Stimulated activated CD8-positive, alpha-beta memory T cell treated with anti-CD3 and anti-CD28 coated beads, Interleukin-12 subunit alpha, Interleukin-12 subunit beta, amount 100 ng/mL, for 24 hours (primary cell): ENCODE data around the gene RGS10.

Experiments used
- DNase-seq: peaks from one replicate; pipeline ENCODE4 v3.0.0-alpha.2; 2020; ENCODE audit errors: extremely low read depth

The RGS10 gene

GRCh38 chr10:119497243-119497642 is 45.3 kb downstream of the RGS10 start:
- no peak for DNase-seq

- no peak for DNase-seq
These were observed 46.2 kb downstream of the RGS10 start for GRCh38 chr10:119496273-119496672.

- DNase-seq, result no peak
These were observed 47.0 kb downstream of the RGS10 start for GRCh38 chr10:119495545-119495944.

- no peak for DNase-seq
These were observed 47.5 kb downstream of the RGS10 start for GRCh38 chr10:119495021-119495505.

GRCh38 chr10:119494236-119495020 is 48.1 kb downstream of the RGS10 start:
- no peak for DNase-seq

- no peak for DNase-seq
These were observed 49.4 kb downstream of the RGS10 start for GRCh38 chr10:119493155-119493554.

- no peak for DNase-seq
These were observed 50.4 kb downstream of the RGS10 start for GRCh38 chr10:119491966-119492757.

GRCh38 chr10:119489991-119490326 is 52.6 kb downstream of the RGS10 start:
- DNase-seq, result no peak

GRCh38 chr10:119488675-119489074 is 53.8 kb downstream of the RGS10 start:
- DNase-seq, result no peak

- DNase-seq, result no peak
These were observed 58.7 kb downstream of the RGS10 start for GRCh38 chr10:119483839-119484238.

GRCh38 chr10:119483001-119483400 is 59.5 kb downstream of the RGS10 start:
- no peak for DNase-seq

GRCh38 chr10:119481781-119482426 is 60.6 kb downstream of the RGS10 start:
- DNase-seq, result no peak

- no peak for DNase-seq
These were observed 61.9 kb downstream of the RGS10 start for GRCh38 chr10:119480667-119481066.

- no peak for DNase-seq
These were observed 63.0 kb downstream of the RGS10 start for GRCh38 chr10:119479532-119479931.

GRCh38 chr10:119478811-119479341 is 63.6 kb downstream of the RGS10 start:
- DNase-seq, result no peak

- DNase-seq, result no peak
These were observed 64.3 kb downstream of the RGS10 start for GRCh38 chr10:119478111-119478802.

GRCh38 chr10:119477444-119477843 is 65.1 kb downstream of the RGS10 start:
- no peak for DNase-seq

GRCh38 chr10:119474606-119475005 is 67.9 kb downstream of the RGS10 start:
- no peak for DNase-seq

- no peak for DNase-seq
These were observed 68.7 kb downstream of the RGS10 start for GRCh38 chr10:119473771-119474170.

GRCh38 chr10:119470920-119471702 is 71.4 kb downstream of the RGS10 start:
- no peak for DNase-seq

- DNase-seq, result no peak
These were observed 72.7 kb downstream of the RGS10 start for GRCh38 chr10:119469846-119470245.
